ENCODE measurements around the gene KIAA1191.

DNA sequence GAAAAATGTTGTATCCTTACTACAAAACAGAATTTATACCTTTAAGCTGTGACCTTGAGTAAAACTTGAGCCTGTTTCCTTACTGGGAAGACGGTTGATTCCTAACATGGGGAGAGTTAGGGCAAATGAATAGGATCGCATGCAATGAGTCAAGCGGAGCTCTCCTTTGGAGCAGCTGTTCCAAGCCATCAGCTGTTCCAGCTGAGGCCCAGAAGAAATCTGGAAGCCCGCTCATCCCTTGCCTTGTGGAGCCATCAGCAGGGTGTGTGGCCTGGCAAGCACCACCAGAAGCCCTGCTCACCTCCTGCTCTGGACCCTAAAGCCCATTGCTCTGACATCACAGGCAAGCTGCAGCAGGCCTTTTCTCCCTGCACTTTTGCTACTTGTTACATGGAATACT, 8.0 kb downstream of the KIAA1191 start:
- TF ChIP-seq, protein P1, sequence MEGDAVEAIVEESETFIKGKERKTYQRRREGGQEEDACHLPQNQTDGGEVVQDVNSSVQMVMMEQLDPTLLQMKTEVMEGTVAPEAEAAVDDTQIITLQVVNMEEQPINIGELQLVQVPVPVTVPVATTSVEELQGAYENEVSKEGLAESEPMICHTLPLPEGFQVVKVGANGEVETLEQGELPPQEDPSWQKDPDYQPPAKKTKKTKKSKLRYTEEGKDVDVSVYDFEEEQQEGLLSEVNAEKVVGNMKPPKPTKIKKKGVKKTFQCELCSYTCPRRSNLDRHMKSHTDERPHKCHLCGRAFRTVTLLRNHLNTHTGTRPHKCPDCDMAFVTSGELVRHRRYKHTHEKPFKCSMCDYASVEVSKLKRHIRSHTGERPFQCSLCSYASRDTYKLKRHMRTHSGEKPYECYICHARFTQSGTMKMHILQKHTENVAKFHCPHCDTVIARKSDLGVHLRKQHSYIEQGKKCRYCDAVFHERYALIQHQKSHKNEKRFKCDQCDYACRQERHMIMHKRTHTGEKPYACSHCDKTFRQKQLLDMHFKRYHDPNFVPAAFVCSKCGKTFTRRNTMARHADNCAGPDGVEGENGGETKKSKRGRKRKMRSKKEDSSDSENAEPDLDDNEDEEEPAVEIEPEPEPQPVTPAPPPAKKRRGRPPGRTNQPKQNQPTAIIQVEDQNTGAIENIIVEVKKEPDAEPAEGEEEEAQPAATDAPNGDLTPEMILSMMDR (IDR thresholded peaks at IDR 0.05; ENCODE audit: poor library complexity) = no peak
- TF ChIP-seq EZH2 (IDR thresholded peaks at IDR 0.05; ENCODE audit: borderline replicate concordance) = no peak
- TF ChIP-seq EZH2phosphoT487 (IDR thresholded peaks at IDR 0.05; ENCODE audit: low read depth, severe bottlenecking, unreplicated experiment) = no peak
